GM18505 (cell line): ENCODE results near the gene RNF41.
"Not testable (repeated sequence)": the region's sequence is repeated elsewhere in the genome, so short reads cannot be mapped to it uniquely, and the experiment has no call there.

Experiments
- ATAC-seq: cut with Tn5 transposase; IDR thresholded peaks from one replicate; pipeline ENCODE4 v1.9.1; 2021; ENCODE audit not compliant: unreplicated experiment
- POLR2A ChIP-seq: IDR thresholded peaks from 4 replicates; pipeline ENCODE4 v1.6.1; 2011; ENCODE audit warnings: borderline replicate concordance; ENCODE audit not compliant: insufficient read depth, insufficient read length; ENCODE audit errors: extremely low read depth

The RNF41 gene

GRCh38 chr12:56221757-56222530, at the start of gene RNF41:
Gene RNF41 (minus strand): TSS chr12:56221922. CDS start chr12:56214047, 7,875 bp downstream.
- peak; percentile 71 for ATAC-seq

GRCh38 chr12:56271031-56271430, 49.3 kb upstream of the RNF41 start:
- TF ChIP-seq POLR2A, result no peak
- ATAC-seq, result no peak

More at GRCh38 chr12:56221757-56222530, at the start of gene RNF41:
- peak; percentile 95 for TF ChIP-seq POLR2A

- peak; percentile 15 for ATAC-seq
- TF ChIP-seq POLR2A, result no peak
Measured at GRCh38 chr12:56267443-56268071, 45.8 kb upstream of the RNF41 start.

GRCh38 chr12:56266693-56267442, 45.1 kb upstream of the RNF41 start, which contains the start of gene COQ10A:
Gene COQ10A (plus strand): TSS chr12:56266942. CDS start chr12:56267119, 177 bp downstream.
- peak; percentile 85 for ATAC-seq

GRCh38 chr12:56266068-56266692, 44.5 kb upstream of the RNF41 start:
- ATAC-seq, result not testable (repeated sequence)

More at GRCh38 chr12:56266693-56267442, 45.1 kb upstream of the RNF41 start, which contains the start of gene COQ10A:
- peak; percentile 88 for TF ChIP-seq POLR2A

- ATAC-seq, result not testable (repeated sequence)
Measured at GRCh38 chr12:56262955-56263354, 41.2 kb upstream of the RNF41 start.

GRCh38 chr12:56261503-56262232, 39.9 kb upstream of the RNF41 start:
- TF ChIP-seq POLR2A, result no peak
- no peak for ATAC-seq

GRCh38 chr12:56260921-56261320, 39.2 kb upstream of the RNF41 start:
- TF ChIP-seq POLR2A, result no peak
- ATAC-seq, result no peak

GRCh38 chr12:56260380-56260779, 38.7 kb upstream of the RNF41 start:
- no peak for TF ChIP-seq POLR2A
- ATAC-seq, result no peak

- no peak for TF ChIP-seq POLR2A
- ATAC-seq, result no peak
Measured at GRCh38 chr12:56258820-56259183, 37.1 kb upstream of the RNF41 start.

GRCh38 chr12:56258068-56258819, 36.5 kb upstream of the RNF41 start, which contains the start of gene ANKRD52:
Gene ANKRD52 (minus strand): TSS chr12:56258384. CDS start chr12:56258269, 115 bp downstream.
- TF ChIP-seq POLR2A, result peak; percentile 67
- peak; percentile 93 for ATAC-seq
